Esophagus muscularis mucosa (tissue), 3 donors: Measurements from ENCODE around the gene FXYD6.

ENCODE experiments used
- CTCF ChIP-seq, 3 experiments: fragments of 200-600 bp in 2 of 3; fragments of 450-650 bp in 1 of 3; sonication (generic) in 2 of 3; IDR thresholded peaks; one replicate each; pipeline ENCODE4 v1.5.1; 2017 to 2019; ENCODE audit warnings: antibody characterized with exemption in 3 of 3, mild to moderate bottlenecking in 2 of 3, moderate library complexity in 1 of 3
- POLR2A ChIP-seq: fragments of 450-650 bp; IDR thresholded peaks from one replicate; pipeline ENCODE4 v1.6.1; 2017; ENCODE audit warnings: antibody characterized with exemption, moderate library complexity, mild to moderate bottlenecking, low read depth
- POLR2AphosphoS5 ChIP-seq, 2 donors: sonication (generic); formaldehyde crosslinking; IDR thresholded peaks; one replicate each; pipeline ENCODE4 v1.6.1; 2017; ENCODE audit warnings: antibody characterized with exemption in 2 of 2

- TF ChIP-seq CTCF (IDR thresholded peaks at IDR 0.05) (no peak), POLR2A (no peak), POLR2AphosphoS5 (IDR thresholded peaks at IDR 0.05) (no peak)
Observed at GRCh38 chr11:117910941-117911655, 34.6 kb upstream of the FXYD6 start.
